ENCODE data around the gene CAMK1D. TPM values are rescaled to one million over a fixed set of nuclear protein-coding genes. Genes with fewer than 3 reads are reported as not detected.

CAMK1D gene
- total and polyA plus RNA-seq, 2 of the 4 experiments (the other 2 are of a cell fraction), result 5.0 to 5.3 TPM

DNA sequence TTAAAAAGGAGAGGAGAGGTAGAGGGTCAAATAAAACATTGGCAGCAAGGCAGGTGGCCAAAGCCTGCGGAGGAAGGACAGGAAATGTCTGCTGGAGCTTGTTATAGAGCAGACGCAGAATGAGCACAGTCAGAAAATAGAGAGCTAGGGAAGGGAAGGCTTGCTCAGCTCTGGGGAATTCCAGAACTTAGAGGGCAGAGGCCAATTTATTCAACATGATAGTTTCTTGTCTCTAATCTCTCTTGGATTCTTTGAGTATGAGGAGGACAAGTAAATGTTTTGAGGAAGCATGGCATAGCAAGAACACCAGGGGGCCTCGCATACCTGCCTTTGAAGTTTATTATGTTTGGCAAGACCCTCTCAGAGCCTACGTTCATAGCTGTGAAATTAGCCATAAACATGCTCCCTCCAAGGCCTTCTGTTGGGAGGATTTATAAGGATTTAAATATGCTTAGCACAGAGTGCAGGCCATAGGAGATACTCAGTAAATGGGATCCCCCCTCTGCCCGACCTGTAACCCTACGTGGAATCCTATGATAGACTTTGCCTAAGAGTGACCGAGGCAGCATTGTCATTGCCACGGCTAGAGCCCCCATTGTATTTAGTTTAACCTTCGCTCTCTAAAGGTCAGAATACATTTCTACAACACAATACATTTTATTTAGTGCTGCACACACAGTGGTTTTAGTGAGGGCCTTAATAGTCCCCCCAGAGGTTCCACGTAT, 358.3 kb downstream of the CAMK1D start:
- WGBS, 2 experiments (ENCODE audit: extremely low coverage in 2 of 2, insufficient read length in 1 of 2), result no CpG with 5 or more reads among the region's 10 CpGs
- Histone ChIP-seq H3K27ac (ENCODE audit: insufficient read depth, low read length) (peak overlapping the region; percentile 92), H3K4me2 (ENCODE audit: low read depth, low read length) (peak overlapping the region; percentile 40; the same call in 1 of the 2 replicates), H2BK5ac (ENCODE audit: low read depth, low read length, poor library complexity, severe bottlenecking) (peak overlapping the region; percentile 96), H2AFZ (replicated peaks; ENCODE audit: low read length, poor library complexity) (peak overlapping the region; percentile 67), H3K27me3 (ENCODE audit: control insufficient read depth, insufficient read depth, low read length) (no peaks in the 10 kb centered on the region), H4K91ac (ENCODE audit: insufficient read depth, low read depth, low read length) (peak overlapping the region; percentile 93), H3K36me3 (ENCODE audit: control insufficient read depth, insufficient read depth, low read length) (no peaks in the 10 kb centered on the region), H3K9ac (ENCODE audit: low read depth, low read length) (0 out of 2 replicates have a peak overlapping the region, but pooled peaks have one; percentile 24), H3K56ac (ENCODE audit: extremely low read depth, insufficient read depth, low read length) (peak overlapping the region; percentile 56), H3K18ac (ENCODE audit: low read depth, low read length) (peak overlapping the region; percentile 99), H4K8ac (ENCODE audit: low read depth in 2 of 2, low read length in 2 of 2) (peak overlapping the region; percentile 87 to 94), H3K4me3 (ENCODE audit: insufficient read depth, low read depth, low read length) (no peak overlapping the region), H3K9me1 (ENCODE audit: insufficient read depth, low read length) (peaks cover 25% of the 10 kb centered on the region), H2BK20ac (ENCODE audit: low read depth, low read length) (peak overlapping the region; percentile 97), H2AK9ac (replicated peaks; ENCODE audit: low read depth, low read length, poor library complexity) (peak overlapping the region; percentile 44), H2BK120ac (ENCODE audit: low read depth, low read length) (peak overlapping the region; percentile 96), H4K20me1 (ENCODE audit: insufficient read depth, low read length) (no peaks in the 10 kb centered on the region), H2BK15ac (ENCODE audit: low read depth, low read length) (peak overlapping the region; percentile 97; the same call in 2 of the 3 replicates), H3K23ac (ENCODE audit: low read depth, low read length) (peak overlapping the region; percentile 21), H3K4me1 (ENCODE audit: control insufficient read depth, insufficient read depth, low read length) (peaks cover 37% of the 10 kb centered on the region), H3K14ac (replicated peaks; ENCODE audit: low read depth, low read length) (peak overlapping the region; percentile 83), H2AK5ac (ENCODE audit: low read depth, low read length) (peak overlapping the region; percentile 98), H4K5ac (ENCODE audit: low read depth, low read length) (peak overlapping the region; percentile 84), H3K79me1 (ENCODE audit: low read depth in 1 of 2, low read length in 2 of 2) (0 out of 4 replicates have a peak, but pooled peaks cover 0 to 4% of the 10 kb centered on the region in 2 experiments), H3K4ac (ENCODE audit: low read depth, low read length) (peak overlapping the region; percentile 96), H3K9me3 (ENCODE audit: control insufficient read depth, insufficient read depth, low read length) (no peaks in the 10 kb centered on the region)
- intact Hi-C loops (cut with micrococcal nuclease), result loop anchor here (1.0 to 5.0 kb wide), 4 partner anchors 349 to 443 kb away; no protein-coding TSS in a partner anchor
- dilution Hi-C loops (cut with HindIII; ENCODE audit: low sequenced_read_pairs, unreplicated experiment), result no loop called here
- in situ Hi-C loops (cut with MboI; ENCODE audit: low sequenced_read_pairs), result loop anchor here (25.0 kb wide), 1 partner anchor 355 kb away; no protein-coding TSS in a partner anchor
- CTCF ChIA-PET, result interaction anchor here (0.5 to 1.7 kb wide), 9 partner anchors 10 to 888 kb away, joined by 3 to 9 read pairs (median 4); partner anchors contain the start of gene OPTN
- ATAC-seq (ENCODE audit: low read depth) (peak; percentile 80), DNase-seq (peak; percentile 99)
- BruUV-seq (replicated peaks), result no TSS peak
- POLR2A ChIA-PET (ENCODE audit: unreplicated experiment), result no interaction called here
- TF ChIP-seq BHLHE40 (IDR thresholded peaks at IDR 0.05; ENCODE audit: low read depth, low read length), result peak; percentile 69
- peak; percentile 70 for TF ChIP-seq SMC3 (IDR thresholded peaks at IDR 0.05; ENCODE audit: low read depth, low read length)
- 0 out of 2 replicates have a peak, but pooled peaks have one; percentile 50 for TF ChIP-seq CHD1 (IDR thresholded peaks at IDR 0.05; ENCODE audit: low read depth, low read length)
- TF ChIP-seq, protein P1, sequence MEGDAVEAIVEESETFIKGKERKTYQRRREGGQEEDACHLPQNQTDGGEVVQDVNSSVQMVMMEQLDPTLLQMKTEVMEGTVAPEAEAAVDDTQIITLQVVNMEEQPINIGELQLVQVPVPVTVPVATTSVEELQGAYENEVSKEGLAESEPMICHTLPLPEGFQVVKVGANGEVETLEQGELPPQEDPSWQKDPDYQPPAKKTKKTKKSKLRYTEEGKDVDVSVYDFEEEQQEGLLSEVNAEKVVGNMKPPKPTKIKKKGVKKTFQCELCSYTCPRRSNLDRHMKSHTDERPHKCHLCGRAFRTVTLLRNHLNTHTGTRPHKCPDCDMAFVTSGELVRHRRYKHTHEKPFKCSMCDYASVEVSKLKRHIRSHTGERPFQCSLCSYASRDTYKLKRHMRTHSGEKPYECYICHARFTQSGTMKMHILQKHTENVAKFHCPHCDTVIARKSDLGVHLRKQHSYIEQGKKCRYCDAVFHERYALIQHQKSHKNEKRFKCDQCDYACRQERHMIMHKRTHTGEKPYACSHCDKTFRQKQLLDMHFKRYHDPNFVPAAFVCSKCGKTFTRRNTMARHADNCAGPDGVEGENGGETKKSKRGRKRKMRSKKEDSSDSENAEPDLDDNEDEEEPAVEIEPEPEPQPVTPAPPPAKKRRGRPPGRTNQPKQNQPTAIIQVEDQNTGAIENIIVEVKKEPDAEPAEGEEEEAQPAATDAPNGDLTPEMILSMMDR (conservative IDR thresholded peaks at IDR 0.05; ENCODE audit: low read depth, low read length), result peak; percentile 82
- TF ChIP-seq MAFK (IDR thresholded peaks at IDR 0.05; ENCODE audit: low read depth, low read length), result peak; percentile 35; the same call in 1 of the 2 replicates
- no peak for TF ChIP-seq MXI1 (IDR thresholded peaks at IDR 0.05; ENCODE audit: borderline replicate concordance, low read depth, low read length)
- TF ChIP-seq FOS (IDR thresholded peaks at IDR 0.05; ENCODE audit: low read depth, low read length), result peak; percentile 44
- TF ChIP-seq RCOR1 (IDR thresholded peaks at IDR 0.05; ENCODE audit: insufficient replicate concordance, low read length), result peak; percentile 49
- TF ChIP-seq RAD21 (IDR thresholded peaks at IDR 0.05; ENCODE audit: low read length), result peak; percentile 77
- TF ChIP-seq CEBPB (IDR thresholded peaks at IDR 0.05; ENCODE audit: low read depth, low read length), result peak; percentile 49
- TF ChIP-seq, protein P2, sequence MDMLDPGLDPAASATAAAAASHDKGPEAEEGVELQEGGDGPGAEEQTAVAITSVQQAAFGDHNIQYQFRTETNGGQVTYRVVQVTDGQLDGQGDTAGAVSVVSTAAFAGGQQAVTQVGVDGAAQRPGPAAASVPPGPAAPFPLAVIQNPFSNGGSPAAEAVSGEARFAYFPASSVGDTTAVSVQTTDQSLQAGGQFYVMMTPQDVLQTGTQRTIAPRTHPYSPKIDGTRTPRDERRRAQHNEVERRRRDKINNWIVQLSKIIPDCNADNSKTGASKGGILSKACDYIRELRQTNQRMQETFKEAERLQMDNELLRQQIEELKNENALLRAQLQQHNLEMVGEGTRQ (IDR thresholded peaks at IDR 0.05; ENCODE audit: low read depth, low read length), result no peak
- TF ChIP-seq RFX5 (IDR thresholded peaks at IDR 0.05; ENCODE audit: low read depth, low read length), result no peak
- TF ChIP-seq MAZ (IDR thresholded peaks at IDR 0.05; ENCODE audit: borderline replicate concordance, low read depth, low read length), result peak; percentile 33; the same call in 1 of the 2 replicates
- TF ChIP-seq NFE2L2 (IDR thresholded peaks at IDR 0.05; ENCODE audit: low read depth, low read length), result no peak
- peak; percentile 57; the same call in 1 of the 2 replicates for TF ChIP-seq POLR2A (IDR thresholded peaks at IDR 0.05; ENCODE audit: low read depth, low read length)

Data from IMR-90 (cell line).